GM18508 (cell line): ENCODE measurements around the gene SNRNP25.
"Not testable (repeated sequence)": the region's sequence is repeated elsewhere in the genome, so short reads cannot be mapped to it uniquely, and the experiment has no call there.

Experiments used
- ATAC-seq: cut with Tn5 transposase; IDR thresholded peaks from one replicate; pipeline ENCODE4 v1.9.1; 2021; ENCODE audit warnings: moderate number of reproducible peaks; ENCODE audit not compliant: insufficient read depth, unreplicated experiment

Gene SNRNP25

DNA sequence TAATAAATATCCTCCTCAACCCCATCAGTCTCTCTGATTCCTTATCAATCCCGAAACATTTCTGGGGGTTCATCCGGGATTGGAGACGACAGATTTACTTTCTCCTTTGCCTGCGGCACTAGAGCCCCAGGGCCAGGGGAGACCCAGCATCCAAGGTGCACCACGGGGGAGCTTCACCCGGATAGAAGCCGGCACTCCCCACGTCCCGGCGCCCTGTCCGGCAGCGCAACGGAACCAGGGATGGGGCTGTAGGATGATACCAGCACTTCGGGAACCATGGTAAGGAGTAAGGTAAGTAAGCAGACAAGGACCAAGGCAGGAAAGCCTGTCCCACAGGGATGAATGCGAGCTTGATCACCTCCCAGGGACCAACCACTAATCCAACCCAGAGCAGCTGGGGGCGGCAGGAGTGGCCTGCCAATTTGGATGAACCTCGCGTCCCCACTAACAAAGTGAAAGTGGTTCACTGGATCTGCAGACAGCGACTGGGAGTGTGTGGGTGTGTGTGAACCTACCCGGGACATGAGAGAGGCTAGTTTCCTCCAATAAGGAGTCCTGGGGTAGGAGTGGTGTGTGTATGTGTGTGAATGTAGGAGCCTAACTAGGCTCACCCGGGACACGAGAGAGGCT lies 12.1 kb upstream of the SNRNP25 start:
- no peak for ATAC-seq

DNA sequence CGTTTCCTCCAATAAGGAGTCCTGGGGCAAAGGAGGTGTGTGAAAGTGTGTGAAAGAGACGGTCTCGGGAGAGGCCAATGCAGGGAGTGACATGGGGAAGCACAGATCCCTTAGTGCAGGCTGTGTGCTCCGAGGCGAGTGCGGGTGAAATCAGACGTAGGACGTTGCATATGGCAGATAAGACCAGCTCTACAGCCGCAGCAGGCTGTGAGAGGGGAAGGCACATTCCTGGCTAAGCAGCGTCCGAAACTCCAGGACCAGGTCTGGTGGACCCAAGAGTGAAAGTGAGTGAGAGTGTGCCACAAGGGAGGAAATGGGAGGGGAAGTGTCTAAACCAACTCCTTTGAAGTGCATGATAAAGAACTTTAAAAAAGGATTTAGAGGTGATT lies 11.6 kb upstream of the SNRNP25 start:
- ATAC-seq, result no peak

DNA sequence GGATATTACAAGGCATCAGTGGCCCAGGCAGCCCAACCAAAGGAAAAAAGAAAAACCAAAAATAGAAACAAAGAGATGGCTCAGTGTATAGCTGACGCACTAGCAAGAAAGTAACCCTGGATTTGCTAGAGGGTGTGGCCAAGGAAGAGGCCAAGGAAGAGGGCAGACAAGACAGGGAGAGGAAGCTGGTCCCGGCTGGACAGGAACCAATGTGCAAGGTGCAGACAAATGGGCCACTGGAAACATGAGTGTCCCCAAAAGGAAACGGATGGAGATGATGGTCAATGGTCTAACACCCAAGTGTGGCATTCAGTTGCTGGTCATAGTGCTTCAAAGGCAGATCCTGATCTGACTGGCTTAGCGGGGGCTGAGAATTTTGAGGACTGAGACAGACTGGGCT lies 10.9 kb upstream of the SNRNP25 start:
- no peak for ATAC-seq

DNA sequence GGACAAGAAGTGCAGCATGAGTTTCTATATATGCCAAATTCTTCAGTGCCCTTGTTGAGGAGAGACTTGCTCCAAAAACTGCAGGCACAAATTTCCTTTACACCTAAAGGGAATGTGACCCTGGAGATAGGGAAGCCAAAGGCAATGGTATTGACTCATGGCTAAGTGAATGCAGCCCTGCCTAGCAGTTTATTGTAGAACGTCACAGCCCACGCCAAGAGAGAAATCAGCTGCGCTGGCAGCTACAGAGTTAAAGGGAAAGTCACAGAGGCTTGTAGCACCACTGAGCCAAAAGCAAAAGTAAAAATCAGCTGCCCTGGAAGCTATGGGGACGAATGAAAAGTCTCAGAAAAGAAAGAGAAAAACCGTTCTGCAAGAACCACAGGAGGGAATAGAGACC lies 10.3 kb upstream of the SNRNP25 start:
- ATAC-seq, result no peak

DNA sequence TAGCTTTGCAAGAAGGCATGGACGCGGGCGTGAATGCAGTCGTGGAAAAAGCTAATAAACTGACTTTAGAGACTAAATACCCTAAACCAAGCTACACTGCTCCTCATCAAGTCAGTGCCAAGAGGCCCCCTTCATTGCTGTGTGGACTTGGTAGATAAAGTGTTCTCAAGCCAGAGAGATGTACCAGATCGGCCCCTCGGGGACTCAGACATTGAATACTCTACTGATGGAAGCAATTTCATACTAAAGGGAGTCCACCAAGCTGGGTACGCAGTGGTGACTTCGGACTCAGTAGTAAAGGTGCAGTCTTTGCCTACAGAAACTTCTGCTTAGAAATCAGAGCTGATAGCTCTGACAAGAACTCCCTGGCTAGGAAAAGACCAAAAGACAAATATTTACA lies 9.0 kb upstream of the SNRNP25 start:
- ATAC-seq, result no peak

DNA sequence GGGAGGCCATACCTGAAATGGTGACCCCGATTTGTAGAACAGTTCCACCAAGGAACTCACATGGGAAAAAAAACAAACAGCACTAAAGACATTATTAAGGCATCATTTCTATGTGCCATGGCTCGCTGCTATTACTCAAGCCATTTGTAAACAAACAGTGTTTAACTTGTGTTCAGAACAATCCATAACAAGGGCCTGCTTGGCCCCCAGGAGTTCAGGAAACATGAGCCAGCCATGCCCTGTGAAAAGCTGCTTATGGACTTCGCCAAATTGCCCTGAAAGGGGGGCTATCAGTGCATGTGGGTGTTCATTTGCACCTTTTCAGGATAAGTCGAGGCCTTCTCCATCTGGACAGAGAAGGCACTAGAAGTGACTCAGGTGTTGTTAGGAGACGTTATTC lies 8.2 kb upstream of the SNRNP25 start:
- ATAC-seq, result no peak

DNA sequence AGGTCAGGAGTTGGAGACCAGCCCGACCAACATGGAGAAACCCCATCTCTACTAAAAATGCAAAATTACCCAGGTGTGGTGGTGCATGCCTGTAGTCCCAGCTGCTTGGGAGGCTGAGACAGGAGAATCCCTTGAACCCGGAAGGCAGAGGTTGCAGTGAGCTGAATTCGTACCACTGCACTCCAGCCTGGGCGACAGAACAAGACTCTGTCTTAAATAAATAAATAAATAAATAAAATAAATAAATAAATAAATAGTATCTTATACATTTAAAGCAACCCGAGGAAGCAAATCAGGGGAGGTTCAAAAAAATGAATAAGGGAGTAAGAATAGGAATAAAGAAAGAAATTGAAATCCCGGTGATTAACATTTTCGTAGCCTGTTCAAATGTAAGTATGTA lies 7.1 kb upstream of the SNRNP25 start:
- ATAC-seq, result not testable (repeated sequence)

DNA sequence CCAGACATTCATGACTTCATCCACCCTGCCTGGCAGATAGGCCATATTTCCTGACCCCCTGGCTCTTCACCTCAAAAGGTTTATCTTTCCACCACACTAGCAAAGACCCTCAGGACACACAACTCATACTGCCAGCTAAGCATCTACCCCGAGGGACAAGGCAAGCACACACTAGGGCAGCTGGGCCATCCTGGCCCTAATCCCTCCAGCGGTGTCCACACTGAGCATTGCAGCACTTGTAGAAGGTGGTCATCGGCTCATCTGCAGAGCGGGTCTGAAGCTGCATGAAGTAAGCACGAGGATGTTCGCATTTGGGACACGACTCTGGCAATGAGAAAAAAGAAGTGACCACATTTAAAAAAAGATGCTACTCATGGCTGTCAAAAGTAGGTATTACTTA lies 6.4 kb upstream of the SNRNP25 start:
- no peak for ATAC-seq

DNA sequence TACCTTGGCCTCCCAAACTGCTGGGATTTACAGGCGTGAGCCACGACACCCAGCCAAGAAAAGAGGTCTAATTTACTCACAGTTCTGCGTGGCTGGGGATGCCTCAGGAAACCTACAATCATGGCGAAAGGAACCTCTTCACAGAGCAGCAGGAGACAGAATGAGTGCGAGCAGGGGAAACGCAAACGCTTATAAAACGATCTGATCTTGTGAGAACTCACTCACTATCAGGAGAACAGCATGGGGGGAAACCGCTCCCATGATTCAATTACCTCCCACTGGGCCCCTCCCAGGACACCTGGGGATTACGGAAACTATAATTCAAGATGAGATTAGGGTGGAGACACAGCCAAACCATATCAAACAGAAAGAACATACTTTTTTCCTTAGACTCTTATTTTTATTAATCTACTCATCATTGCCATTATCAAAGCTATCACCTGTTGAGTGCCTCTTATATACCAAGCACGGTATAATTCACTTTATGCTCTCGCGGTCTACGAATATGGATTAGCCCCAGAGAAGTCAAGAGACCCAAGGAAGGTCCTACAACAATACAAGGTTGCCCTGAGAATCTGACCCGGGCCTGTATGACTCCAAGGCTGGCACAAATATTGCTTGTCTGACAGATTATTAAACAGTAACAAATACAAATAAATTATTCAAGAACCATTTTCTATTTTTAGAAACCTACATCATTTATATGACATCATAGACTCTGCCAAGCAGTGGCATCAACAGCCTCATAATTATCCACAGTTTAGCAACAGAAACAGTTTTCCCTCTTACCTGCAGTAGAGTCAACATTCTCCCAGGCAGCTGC lies 2.6 kb upstream of the SNRNP25 start:
- ATAC-seq, result no peak

DNA sequence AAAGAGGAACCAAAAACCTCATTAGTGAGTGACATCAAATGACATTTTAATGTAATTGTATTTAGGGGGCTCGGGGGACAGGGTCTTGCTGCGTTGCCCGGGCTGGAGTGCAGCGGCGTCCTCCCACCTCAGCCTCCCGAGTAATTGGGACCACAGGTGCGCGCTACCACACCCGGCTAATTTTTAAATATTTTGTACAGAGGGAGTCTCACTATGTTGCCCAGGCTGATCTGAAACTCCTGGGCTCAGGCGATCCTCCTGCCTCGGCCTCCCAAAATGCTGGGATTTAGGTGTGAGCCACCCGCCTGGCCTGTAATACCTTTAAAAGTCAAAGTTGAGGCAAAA lies 581 bp downstream of the SNRNP25 start:
- no peak for ATAC-seq

DNA sequence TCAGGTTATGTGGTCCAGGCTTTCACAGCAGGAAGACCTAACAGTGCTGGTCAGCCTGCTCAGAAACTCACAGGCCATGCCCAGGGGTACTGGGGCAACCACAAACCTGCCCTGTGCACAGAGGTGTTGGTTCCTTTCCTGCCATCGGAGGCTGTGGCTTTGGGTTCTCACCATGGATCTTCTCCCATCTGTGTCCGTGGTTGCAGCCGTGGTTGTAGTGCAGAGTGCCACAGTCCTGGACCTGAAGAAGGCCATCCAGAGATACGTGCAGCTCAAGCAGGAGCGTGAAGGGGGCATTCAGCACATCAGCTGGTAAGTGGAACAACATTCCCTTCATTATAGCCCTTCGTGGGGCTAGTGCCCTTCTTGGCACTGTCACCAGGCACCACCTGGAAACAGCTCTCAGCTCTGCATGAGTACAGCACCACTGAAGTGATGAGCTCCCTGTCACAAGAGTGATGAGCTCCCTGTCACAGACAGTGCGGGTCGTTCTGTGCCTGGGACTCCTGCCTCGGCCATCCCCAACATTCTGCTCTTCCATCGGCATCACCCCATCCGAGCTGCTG lies 2.0 kb downstream of the SNRNP25 start:
- ATAC-seq, result no peak

DNA sequence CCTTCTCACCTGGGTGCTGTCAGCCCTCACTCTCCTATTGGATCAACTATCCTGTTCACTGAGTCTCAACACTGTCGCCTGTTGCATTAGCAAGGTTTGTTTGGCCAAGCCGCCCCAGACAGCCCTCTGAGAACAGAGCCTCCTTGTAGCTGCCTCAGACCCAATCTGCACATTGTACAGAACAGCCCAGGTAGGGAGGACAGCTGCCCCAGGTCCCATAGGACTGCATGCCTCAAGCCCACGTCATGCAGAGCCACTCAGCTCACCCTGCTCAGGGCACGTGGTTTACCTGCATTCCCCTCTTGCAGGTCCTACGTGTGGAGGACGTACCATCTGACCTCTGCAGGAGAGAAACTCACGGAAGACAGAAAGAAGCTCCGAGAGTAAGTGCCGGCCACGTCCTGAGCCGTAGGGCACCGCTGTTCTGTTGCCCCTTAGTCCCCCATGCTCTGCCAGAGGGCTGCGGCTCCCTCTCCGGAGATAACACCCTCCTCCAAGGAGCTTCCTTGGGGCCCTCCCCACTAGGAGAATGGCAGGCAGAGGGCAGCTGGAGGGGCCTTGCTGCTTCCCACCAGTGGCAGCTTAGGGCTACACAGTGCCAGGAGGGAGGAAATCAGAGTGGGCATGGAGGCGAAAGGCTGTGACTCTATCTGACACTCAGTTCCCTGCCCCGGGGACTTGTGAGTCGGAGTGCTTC lies 2.8 kb downstream of the SNRNP25 start:
- no peak for ATAC-seq

DNA sequence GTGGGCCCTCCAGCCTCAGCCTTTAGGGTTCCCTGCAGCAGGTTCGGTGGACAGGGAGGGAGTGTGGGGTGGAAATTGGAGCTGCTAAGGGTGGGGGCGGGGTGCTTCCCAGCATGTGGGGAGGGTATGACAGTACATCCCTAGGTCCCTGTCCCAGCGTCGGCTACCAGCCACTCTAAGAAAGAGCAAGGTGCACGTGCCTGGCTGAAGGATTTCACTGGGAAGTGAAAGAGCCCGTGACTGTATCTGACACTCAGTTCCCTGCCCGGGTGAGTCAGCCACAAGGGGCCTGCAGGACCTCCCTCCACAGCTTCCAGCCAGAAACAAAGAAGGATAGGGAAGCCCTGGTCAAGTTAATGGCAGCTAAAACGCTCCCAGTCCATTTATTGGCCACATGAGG lies 4.1 kb downstream of the SNRNP25 start:
- ATAC-seq, result no peak

DNA sequence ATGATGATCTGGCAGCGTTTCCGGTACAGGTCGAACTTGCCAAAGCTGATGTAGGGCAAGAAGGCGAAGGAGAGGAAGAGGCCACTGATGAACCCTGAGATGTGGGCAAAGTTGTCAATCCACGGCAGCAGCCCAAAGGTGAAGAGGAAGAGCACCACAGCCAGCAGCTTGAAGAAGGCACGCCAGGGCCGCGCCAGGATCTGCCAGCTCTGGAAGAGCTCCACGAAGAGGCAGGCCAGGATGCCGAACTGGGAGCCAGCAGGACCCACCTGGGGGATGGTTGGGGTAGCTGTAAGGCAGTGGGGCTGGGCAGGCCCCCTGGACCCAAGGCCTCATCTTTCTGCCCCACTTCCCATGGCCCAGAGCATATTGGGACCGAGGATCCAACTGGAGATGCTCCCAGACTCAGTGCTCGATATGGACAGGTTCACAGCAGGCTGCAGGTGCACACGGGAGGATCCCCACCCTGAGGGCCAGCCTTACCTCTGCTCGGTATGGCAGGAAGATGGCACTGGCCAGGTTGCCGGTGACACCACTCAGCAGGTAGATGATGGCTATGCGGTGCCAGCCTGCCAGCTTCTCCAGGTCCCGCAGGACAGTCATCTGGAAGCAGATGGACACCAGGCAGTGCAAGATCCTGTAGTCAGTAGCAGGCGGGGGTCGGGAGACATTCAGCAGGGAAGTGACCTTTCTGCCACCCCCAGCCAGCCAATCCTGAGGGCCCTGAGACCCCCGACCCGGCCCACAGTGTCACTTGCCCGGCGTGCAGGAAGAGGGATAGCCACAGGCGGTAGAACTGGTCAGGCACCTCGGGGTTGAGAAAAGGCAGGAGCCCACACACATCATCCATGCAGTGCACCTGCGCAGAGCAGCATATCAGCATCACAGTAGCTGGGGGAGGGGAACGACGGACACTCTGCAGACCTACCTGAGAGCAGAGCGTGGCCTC lies 5.1 kb downstream of the SNRNP25 start:
- ATAC-seq, result no peak

DNA sequence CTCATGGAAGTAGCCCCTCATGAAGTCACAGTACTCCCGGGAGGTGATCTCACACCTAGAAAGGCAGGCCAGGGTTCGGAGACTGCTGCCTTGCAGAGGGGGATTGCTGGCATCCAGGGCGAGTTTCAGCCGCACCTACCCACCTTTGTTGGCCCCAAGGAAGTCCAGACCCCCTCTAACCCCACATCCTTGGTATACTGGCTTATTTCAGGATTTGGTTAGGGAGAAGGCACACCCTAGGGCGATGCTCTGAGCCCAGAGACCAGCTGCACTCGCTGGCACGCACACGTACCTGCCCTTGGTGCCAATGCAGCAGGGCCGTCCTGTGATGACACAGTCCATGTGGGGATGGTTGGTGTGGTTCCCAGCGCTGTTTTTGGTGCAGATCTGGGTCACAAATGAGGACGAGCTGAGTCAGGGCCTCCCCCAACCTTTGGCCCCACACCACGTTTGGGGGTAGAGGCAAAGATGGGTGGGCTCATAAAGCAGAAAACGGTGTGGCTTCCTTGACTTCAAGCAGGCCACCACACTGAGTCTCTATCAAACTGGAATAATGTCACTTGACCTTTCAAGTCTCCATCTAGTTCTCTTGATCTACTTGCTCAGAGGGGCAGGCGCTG lies 5.9 kb downstream of the SNRNP25 start:
- ATAC-seq, result no peak

DNA sequence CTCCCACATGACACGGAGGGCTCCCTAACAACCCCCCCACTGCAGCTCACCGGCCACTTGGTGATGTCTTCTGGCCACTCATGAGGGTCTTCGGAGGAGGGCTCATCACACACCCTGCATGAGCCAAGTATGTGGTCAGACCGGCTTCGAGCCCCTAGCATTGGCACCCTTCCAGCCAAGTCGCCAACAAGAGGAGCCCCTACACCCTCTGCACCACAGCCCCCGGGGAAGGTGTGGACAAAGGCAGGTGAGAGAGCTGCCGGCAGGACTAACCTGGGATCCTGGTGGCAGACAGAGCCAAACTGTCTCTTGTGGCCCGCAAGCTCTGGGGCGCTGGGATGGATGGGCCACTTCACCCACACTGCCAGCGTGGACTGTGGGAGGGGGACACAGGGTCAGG lies 6.5 kb downstream of the SNRNP25 start:
- ATAC-seq, result no peak

DNA sequence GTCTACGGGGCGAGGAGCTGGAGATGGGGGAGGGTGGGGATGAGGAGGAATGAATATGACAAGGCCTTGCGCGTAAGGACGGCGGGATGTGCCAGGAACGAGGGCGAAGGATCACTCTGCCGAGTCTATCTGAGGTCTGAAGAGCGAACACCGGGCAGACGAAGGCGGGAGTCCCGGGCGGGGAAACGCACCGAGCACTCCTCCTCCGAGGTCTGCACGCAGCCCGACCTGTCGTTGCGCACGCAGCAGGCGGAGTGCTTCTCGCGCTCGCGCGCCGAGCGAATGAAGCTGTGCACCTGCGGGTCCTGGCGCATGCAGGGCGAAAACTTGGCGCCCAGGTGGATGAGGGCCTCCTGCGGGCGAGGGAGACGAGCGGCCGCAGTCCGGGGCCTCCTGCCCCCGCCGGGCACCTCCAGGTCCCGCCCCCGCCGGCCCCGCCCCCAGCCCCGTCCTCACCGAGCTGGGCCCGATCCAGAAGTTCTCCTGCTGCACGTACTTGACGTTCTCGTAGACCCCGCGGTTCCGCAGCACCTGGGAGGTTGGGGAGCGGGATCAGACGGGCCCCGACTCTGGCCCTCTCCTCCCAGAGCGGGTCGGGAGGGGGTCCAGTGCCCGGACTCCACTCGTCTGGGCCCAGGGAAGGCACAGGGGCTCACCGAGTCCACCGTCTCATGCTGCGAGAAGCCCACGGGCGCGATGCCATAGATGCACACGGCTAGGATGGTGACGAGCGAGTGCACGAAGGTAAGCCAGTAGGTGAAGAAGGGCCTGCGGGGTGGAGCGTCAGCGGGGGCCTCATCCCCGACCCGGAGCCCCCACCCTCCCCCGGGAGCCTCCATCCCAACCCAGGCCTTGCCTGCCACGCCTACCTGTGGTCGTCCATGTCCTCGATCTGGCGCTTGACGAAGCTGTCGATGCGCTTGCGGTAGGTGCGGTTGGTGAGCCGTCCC lies 7.6 kb downstream of the SNRNP25 start:
- ATAC-seq, result no peak

DNA sequence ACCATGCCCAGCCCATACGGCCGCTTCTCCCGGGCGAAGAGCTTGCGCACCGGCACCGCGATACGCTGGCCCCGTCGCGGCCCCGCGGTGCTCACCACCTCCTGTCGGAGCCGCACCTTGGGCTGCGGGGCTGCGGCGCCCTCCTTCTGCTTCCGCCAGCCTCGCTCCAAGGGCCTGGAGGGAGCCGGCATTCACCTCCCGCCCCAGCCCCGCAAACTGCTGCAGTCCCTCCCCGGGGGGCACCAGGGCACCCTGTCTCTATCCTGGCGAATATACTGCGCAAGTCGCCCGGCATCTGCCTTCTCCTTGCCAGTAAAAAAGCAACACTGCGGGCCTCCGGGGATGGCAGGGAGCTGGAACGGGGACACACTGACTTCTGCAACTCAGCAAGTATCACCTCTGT lies 8.3 kb downstream of the SNRNP25 start:
- ATAC-seq, result no peak
